Stimulated activated naive CD4-positive, alpha-beta T cell (primary cell): ENCODE data around the gene CCSER1.

Source experiments
- DNase-seq, 6 experiments: peaks; one replicate each; lab custom pipeline; 2025; lab: John Stamatoyannopoulos, UW

The CCSER1 gene

GRCh38 chr4:90128961-90129495, 1.8 kb downstream of the CCSER1 start:
- no peak for DNase-seq

GRCh38 chr4:90130076-90130475, 2.9 kb downstream of the CCSER1 start:
- no peak for DNase-seq

GRCh38 chr4:90137555-90137954, 10.4 kb downstream of the CCSER1 start:
- no peak for DNase-seq

GRCh38 chr4:90142081-90142480, 14.9 kb downstream of the CCSER1 start:
- no peak for DNase-seq

GRCh38 chr4:90145319-90145718, 18.1 kb downstream of the CCSER1 start:
- DNase-seq, result no peak

GRCh38 chr4:90146306-90146705, 19.1 kb downstream of the CCSER1 start:
- DNase-seq, result no peak

- DNase-seq, result no peak
Observed at GRCh38 chr4:90148574-90149148, 21.5 kb downstream of the CCSER1 start.

GRCh38 chr4:90152024-90152423, 24.8 kb downstream of the CCSER1 start:
- no peak for DNase-seq

- DNase-seq, result no peak
Observed at GRCh38 chr4:90159193-90159592, 32.0 kb downstream of the CCSER1 start.

GRCh38 chr4:90160044-90160443, 32.9 kb downstream of the CCSER1 start:
- no peak for DNase-seq

GRCh38 chr4:90162566-90162965, 35.4 kb downstream of the CCSER1 start:
- DNase-seq, result no peak

- no peak for DNase-seq
Observed at GRCh38 chr4:90163872-90164271, 36.7 kb downstream of the CCSER1 start.

GRCh38 chr4:90165883-90166282, 38.7 kb downstream of the CCSER1 start:
- DNase-seq, result no peak

- DNase-seq, result no peak
Observed at GRCh38 chr4:90171491-90171890, 44.3 kb downstream of the CCSER1 start.

- DNase-seq, result no peak
Observed at GRCh38 chr4:90174621-90175023, 47.4 kb downstream of the CCSER1 start.

- DNase-seq, result no peak
Observed at GRCh38 chr4:90181644-90182043, 54.5 kb downstream of the CCSER1 start.

GRCh38 chr4:90183254-90183653, 56.1 kb downstream of the CCSER1 start:
- no peak for DNase-seq

GRCh38 chr4:90184560-90184959, 57.4 kb downstream of the CCSER1 start:
- DNase-seq, result no peak

GRCh38 chr4:90185416-90185815, 58.2 kb downstream of the CCSER1 start:
- no peak for DNase-seq

GRCh38 chr4:90186229-90186628, 59.0 kb downstream of the CCSER1 start:
- no peak for DNase-seq

GRCh38 chr4:90187148-90187884, 60.1 kb downstream of the CCSER1 start:
- no peak for DNase-seq

GRCh38 chr4:90189178-90189577, 62.0 kb downstream of the CCSER1 start:
- DNase-seq, result no peak

GRCh38 chr4:90189946-90190345, 62.8 kb downstream of the CCSER1 start:
- DNase-seq, result no peak

GRCh38 chr4:90190525-90190924, 63.3 kb downstream of the CCSER1 start:
- DNase-seq, result no peak
